Non-pigmented ciliary epithelial cell (primary cell): ENCODE results near the gene UXT.
"Not testable (repeated sequence)": the region's sequence is repeated elsewhere in the genome, so short reads cannot be mapped to it uniquely, and the experiment has no call there.

Experiments
- DNase-seq: peaks from one replicate; pipeline ENCODE4 v3.0.0-alpha.2; 2010; ENCODE audit warnings: low read depth

The UXT gene

GRCh38 chrX:47658684-47659420 lies at the start of gene UXT:
Gene UXT (minus strand): TSS chrX:47659180. CDS start chrX:47658927, 253 bp downstream.
- DNase-seq = peak; percentile 78

GRCh38 chrX:47707031-47707780 lies 48.2 kb upstream of the UXT start:
- no peak for DNase-seq

GRCh38 chrX:47706575-47706974 lies 47.6 kb upstream of the UXT start:
- no peak for DNase-seq

GRCh38 chrX:47704736-47705135 lies 45.8 kb upstream of the UXT start:
- no peak for DNase-seq

- DNase-seq = no peak
Observed at GRCh38 chrX:47697181-47697580, 38.2 kb upstream of the UXT start.

- no peak for DNase-seq
Observed at GRCh38 chrX:47690175-47690574, 31.2 kb upstream of the UXT start.

GRCh38 chrX:47687263-47687662 lies 28.3 kb upstream of the UXT start:
- DNase-seq = no peak

GRCh38 chrX:47683829-47684205 lies 24.8 kb upstream of the UXT start:
- no peak for DNase-seq

- no peak for DNase-seq
Observed at GRCh38 chrX:47683184-47683828, 24.3 kb upstream of the UXT start.

GRCh38 chrX:47675959-47676859 lies 17.2 kb upstream of the UXT start:
- not testable (repeated sequence) for DNase-seq

- DNase-seq = no peak
Observed at GRCh38 chrX:47674776-47675175, 15.8 kb upstream of the UXT start.

GRCh38 chrX:47665797-47666196 lies 6.8 kb upstream of the UXT start:
- DNase-seq = not testable (repeated sequence)

GRCh38 chrX:47664737-47665136 lies 5.8 kb upstream of the UXT start:
- peak; percentile 27 for DNase-seq

- DNase-seq = peak; percentile 65
Observed at GRCh38 chrX:47662144-47662657, 3.2 kb upstream of the UXT start.

GRCh38 chrX:47661539-47661938 lies 2.6 kb upstream of the UXT start:
- DNase-seq = no peak

- no peak for DNase-seq
Observed at GRCh38 chrX:47659421-47659726, 394 bp upstream of the UXT start.

GRCh38 chrX:47658301-47658683 lies 688 bp downstream of the UXT start:
- no peak for DNase-seq

GRCh38 chrX:47651043-47651905 lies 7.7 kb downstream of the UXT start:
- no peak for DNase-seq

GRCh38 chrX:47650164-47651042 lies 8.6 kb downstream of the UXT start, which contains the start of gene ELK1:
Gene ELK1 (minus strand): TSS chrX:47650563. CDS start chrX:47641441, 9,122 bp downstream.
- peak; percentile 90 for DNase-seq

- no peak for DNase-seq
Observed at GRCh38 chrX:47649781-47650163, 9.2 kb downstream of the UXT start.
